ACHN (cell line): ENCODE measurements around the gene HES1.

Source experiments
- DNase-seq: peaks from one replicate; pipeline ENCODE4 v3.0.0-alpha.2; 2015
- in situ Hi-C: cut with HindIII; loops from 2 replicates; pipeline ENCODE4 v1.10.0; 2017; ENCODE audit warnings: low sequenced_read_pairs, low pct_ligation_motif_present, low pct_unique_long_range_greater_than_20kb

Gene HES1

GRCh38 chr3:194161131-194162045 lies 25.4 kb downstream of the HES1 start:
- in situ Hi-C loops, result loop anchor here (25.0 kb wide), 1 partner anchor 151 kb away; no protein-coding TSS in a partner anchor
- no peak for DNase-seq

GRCh38 chr3:194162070-194162678 lies 26.2 kb downstream of the HES1 start:
- no peak for DNase-seq
- in situ Hi-C loops, result loop anchor here (25.0 kb wide), 1 partner anchor 150 kb away; no protein-coding TSS in a partner anchor

- in situ Hi-C loops, result loop anchor here (25.0 kb wide), 1 partner anchor 149 kb away; no protein-coding TSS in a partner anchor
- DNase-seq, result no peak
Observed at GRCh38 chr3:194162817-194163584, 27.1 kb downstream of the HES1 start.

- in situ Hi-C loops, result loop anchor here (25.0 kb wide), 1 partner anchor 149 kb away; no protein-coding TSS in a partner anchor
- DNase-seq, result no peak
Observed at GRCh38 chr3:194163697-194164096, 27.7 kb downstream of the HES1 start.

- no peak for DNase-seq
- in situ Hi-C loops, result loop anchor here (25.0 kb wide), 1 partner anchor 147 kb away; no protein-coding TSS in a partner anchor
Observed at GRCh38 chr3:194164861-194165260, 28.9 kb downstream of the HES1 start.

- in situ Hi-C loops, result loop anchor here (25.0 kb wide), 1 partner anchor 147 kb away; no protein-coding TSS in a partner anchor
Observed at GRCh38 chr3:194165271-194166018, 29.5 kb downstream of the HES1 start.

GRCh38 chr3:194166682-194167479 lies 30.9 kb downstream of the HES1 start:
- no peak for DNase-seq
- in situ Hi-C loops, result loop anchor here (25.0 kb wide), 1 partner anchor 145 kb away; no protein-coding TSS in a partner anchor

More at GRCh38 chr3:194165271-194166018, 29.5 kb downstream of the HES1 start:
- no peak for DNase-seq

- in situ Hi-C loops, result loop anchor here (25.0 kb wide), 1 partner anchor 145 kb away; no protein-coding TSS in a partner anchor
Observed at GRCh38 chr3:194167480-194168282, 31.7 kb downstream of the HES1 start.

GRCh38 chr3:194168994-194169393 lies 33.0 kb downstream of the HES1 start:
- in situ Hi-C loops, result loop anchor here (25.0 kb wide), 1 partner anchor 143 kb away; no protein-coding TSS in a partner anchor
- no peak for DNase-seq

More at GRCh38 chr3:194167480-194168282, 31.7 kb downstream of the HES1 start:
- no peak for DNase-seq

GRCh38 chr3:194169595-194169994 lies 33.6 kb downstream of the HES1 start:
- DNase-seq, result no peak
- in situ Hi-C loops, result loop anchor here (25.0 kb wide), 1 partner anchor 143 kb away; no protein-coding TSS in a partner anchor

GRCh38 chr3:194170793-194171192 lies 34.8 kb downstream of the HES1 start:
- in situ Hi-C loops, result loop anchor here (25.0 kb wide), 1 partner anchor 142 kb away; no protein-coding TSS in a partner anchor
- no peak for DNase-seq

- no peak for DNase-seq
- in situ Hi-C loops, result loop anchor here (25.0 kb wide), 1 partner anchor 138 kb away; no protein-coding TSS in a partner anchor
Observed at GRCh38 chr3:194174406-194174805, 38.5 kb downstream of the HES1 start.

GRCh38 chr3:194174980-194175379 lies 39.0 kb downstream of the HES1 start:
- no peak for DNase-seq
- in situ Hi-C loops, result loop anchor here (25.0 kb wide), 1 partner anchor 137 kb away; no protein-coding TSS in a partner anchor

GRCh38 chr3:194176274-194176991 lies 40.5 kb downstream of the HES1 start:
- in situ Hi-C loops, result no loop called here
- DNase-seq, result no peak

- in situ Hi-C loops, result no loop called here
- no peak for DNase-seq
Observed at GRCh38 chr3:194177141-194177540, 41.2 kb downstream of the HES1 start.
